ENCODE measurements around the gene DFFB.

Gene DFFB

DNA sequence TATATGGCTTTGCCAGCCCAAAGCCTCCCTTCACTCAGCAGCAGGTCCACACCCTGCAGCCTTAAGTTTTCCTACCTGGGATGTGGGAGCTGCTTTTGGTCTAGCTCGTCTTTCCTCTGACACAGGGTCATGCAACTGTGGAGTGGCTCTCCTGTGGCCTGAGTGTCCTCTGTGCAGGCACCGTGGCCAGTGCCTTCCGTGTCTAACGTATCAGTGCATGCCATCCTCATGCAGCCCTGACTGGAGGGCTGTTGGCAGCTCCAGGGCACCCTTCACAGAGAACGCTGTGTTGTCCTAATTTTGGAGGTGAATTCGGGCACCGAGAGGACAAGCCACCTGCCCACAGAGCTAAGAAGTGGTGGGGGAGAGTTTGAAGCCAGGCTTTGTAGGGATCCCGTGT lies 68.5 kb downstream of the DFFB start:
- no peak for DNase-seq (ENCODE audit: low read depth, low spot score)

DNA sequence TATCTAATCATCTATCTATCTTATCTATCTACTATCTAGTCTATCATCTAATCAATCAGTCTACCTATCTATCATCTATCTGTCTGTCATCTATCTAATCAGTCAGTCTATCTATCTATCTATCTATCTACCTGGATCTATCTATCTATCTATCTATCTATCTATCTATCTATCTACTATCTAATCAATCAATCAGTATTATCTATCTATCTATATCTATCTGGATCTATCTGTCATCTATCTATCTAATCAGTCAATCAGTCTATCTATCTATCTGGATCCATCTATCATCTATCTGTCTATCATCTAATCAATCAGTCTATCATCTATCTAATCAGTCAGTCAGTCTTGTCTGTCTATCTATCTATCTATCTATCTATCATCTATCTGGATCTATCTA lies 69.7 kb downstream of the DFFB start:
- no peak for DNase-seq (ENCODE audit: low read depth, low spot score)

DNA sequence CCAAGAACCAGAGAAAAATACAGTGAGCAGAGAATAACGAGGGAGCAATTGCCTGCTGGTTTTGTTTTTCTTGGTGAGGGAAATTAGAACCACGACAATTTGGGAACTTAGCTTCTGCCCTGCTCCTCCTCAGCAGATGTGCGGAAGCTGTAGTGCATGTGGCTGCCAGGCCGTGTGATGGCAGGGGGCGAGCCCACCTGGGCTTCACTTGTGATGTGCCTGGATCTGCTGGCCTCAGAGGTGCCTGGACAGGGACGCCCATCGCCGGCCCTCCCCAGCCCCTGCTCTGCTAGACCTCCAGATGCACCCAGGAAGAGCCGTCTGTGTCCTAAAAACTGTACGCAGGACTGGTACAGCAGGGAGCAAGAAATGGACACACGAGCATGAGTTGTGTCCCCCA lies 71.3 kb downstream of the DFFB start:
- no peak for DNase-seq (ENCODE audit: low read depth, low spot score)

DNA sequence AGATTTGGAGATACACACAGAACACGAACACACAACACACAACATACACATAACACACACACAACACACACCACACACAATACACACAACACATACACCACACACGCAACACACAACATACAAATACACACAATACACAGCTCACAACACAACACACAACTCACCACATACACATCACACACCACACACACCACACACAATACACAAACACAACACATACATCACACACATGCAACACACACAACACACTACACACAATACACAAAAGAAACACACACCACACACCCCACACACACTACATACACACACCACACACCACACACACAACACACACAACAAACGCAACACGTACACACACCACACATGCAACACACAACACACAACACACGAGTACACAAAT lies 71.8 kb downstream of the DFFB start:
- DNase-seq (ENCODE audit: low read depth, low spot score): no peak

DNA sequence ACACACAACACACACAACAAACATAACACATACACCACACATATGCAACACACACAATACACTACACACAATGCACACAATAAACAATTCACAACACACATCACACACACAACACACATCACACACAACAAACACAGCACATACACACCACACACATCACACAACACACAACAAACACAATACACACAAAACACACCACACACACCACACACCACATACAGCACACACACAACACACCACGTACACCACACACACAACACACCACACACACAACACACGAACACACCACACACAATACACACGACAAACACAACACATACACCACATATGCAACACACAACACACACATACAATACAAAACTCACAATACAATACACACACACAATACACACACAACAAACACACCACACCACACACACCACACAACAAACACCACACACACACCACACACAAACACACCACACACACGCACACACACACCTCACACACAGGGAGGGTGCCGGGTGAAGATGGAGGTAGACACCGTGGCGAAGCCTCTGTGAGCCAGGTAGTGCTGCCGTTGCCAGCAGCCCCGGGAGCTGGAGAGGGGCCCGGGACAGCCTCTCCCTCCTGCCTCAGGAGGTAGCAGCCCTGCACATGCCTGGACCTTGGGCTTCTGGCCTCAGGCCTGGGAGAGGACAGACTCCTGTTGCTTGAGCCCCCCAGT lies 73.2 kb downstream of the DFFB start:
- no peak for DNase-seq (ENCODE audit: low read depth, low spot score)

DNA sequence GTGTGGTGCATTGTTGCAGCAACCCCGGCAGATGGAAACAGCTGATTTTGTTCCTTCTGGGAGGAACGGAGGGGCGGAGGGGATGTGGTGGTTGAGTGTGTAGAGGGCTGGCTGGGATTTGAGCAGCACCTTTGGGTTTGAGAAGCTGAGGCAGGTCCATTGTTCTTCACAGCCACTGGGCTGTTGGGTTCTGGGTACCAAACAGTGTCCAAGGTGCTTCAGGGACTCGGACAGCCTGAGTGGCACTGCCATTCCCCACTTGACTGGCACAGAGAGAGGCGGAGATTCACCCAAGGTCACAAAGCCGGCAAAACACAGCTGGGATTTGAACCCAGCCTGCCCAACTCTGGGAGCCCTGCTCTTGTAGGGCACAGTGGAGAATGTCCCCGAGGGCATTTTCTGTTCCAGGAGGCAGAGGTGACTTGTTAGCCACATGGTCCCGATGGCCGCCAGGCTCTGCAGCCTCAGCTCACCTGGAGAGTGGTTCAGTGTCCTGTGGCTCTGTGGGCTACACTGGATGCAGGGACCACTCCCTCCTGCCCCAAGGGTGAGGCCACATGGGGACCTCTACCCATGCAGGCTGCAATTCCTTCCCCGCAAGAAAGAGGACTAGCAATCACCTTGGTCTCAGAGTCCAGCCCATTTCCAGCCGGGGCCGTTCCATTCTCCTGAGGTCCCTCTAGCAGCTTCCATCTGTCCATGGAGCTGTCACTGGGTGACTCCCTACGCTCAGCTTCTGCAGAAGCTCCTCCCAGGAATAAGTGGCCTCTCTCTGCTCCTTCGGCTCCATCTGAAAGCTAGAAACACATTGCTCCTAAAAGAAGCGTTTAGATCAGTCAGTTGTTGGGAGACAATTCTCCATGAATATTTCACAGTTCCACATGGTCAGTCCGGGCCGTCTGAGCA lies 74.0 kb downstream of the DFFB start:
- no peak for DNase-seq (ENCODE audit: low read depth, low spot score)

DNA sequence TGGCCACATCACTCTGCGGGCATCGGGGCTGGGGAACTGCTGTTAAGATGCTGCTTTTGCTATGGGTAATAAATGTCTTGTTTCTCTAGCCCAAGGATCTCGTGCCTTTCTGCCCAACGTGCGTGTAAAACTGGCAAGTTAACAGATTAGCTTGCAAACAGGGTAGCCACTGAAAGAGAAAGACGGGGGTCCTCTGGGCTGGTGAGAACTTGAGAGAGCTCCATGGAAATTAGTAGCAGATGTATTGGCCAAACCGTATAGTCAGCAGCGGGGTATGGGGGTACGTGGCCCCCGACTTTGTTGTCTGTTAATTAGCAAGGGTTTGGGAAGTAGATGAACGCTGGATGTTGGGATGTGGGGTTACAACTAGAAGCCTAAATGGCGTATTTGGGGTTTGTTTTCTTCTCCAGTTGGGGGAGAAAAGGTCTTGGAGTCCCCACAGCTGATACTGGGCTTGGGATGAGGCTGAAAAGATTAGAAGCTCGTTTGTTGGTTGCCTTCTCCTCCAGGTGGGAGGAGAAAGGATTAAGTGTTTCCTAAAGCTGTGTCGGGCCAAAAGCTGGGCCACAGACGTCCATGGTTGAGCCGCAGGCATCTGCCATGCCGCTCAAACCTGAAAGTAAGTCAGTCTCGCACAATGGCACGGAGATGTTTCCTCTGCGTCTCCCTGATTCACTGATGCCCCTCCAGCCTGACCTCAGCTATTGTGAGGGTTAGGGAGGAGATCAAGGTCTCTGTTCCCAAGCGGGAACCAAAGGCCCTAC lies 75.1 kb downstream of the DFFB start:
- DNase-seq (ENCODE audit: low read depth, low spot score): no peak

Data from smooth muscle cell of the brain vasculature (primary cell).